IMR-90 (cell line): ENCODE data around the gene NOSTRIN.

Experiments used
- BHLHE40 ChIP-seq: fragments of 150-350 bp; IDR thresholded peaks from 2 replicates; pipeline ENCODE4 v1.6.1; 2016; ENCODE audit warnings: mild to moderate bottlenecking, low read depth, low read length
- CEBPB ChIP-seq: IDR thresholded peaks from 2 replicates; pipeline ENCODE4 v1.6.1; 2012; ENCODE audit warnings: low read depth, low read length, improper control_type of control experiment
- CTCF ChIP-seq: conservative IDR thresholded peaks from 2 replicates; pipeline ENCODE4 v1.5.1; 2012; ENCODE audit warnings: mild to moderate bottlenecking, low read depth, low read length, improper control_type of control experiment
- FOS ChIP-seq: fragments of 150-350 bp; IDR thresholded peaks from 2 replicates; pipeline ENCODE4 v1.6.1; 2016; ENCODE audit warnings: low read depth, low read length
- MAZ ChIP-seq: IDR thresholded peaks from 2 replicates; pipeline ENCODE4 v1.6.1; 2012; ENCODE audit warnings: low read depth, mild to moderate bottlenecking, low read length, improper control_type of control experiment, moderate library complexity, borderline replicate concordance
- MXI1 ChIP-seq: IDR thresholded peaks from 2 replicates; pipeline ENCODE4 v1.6.1; 2012; ENCODE audit warnings: low read depth, mild to moderate bottlenecking, low read length, moderate library complexity, borderline replicate concordance
- POLR2A ChIP-seq: IDR thresholded peaks from 2 replicates; pipeline ENCODE4 v1.6.1; 2012; ENCODE audit warnings: mild to moderate bottlenecking, low read depth, low read length
- RAD21 ChIP-seq: IDR thresholded peaks from 2 replicates; pipeline ENCODE4 v1.6.1; 2012; ENCODE audit warnings: low read length, improper control_type of control experiment
- RFX5 ChIP-seq: IDR thresholded peaks from 2 replicates; pipeline ENCODE4 v1.8.0; 2012; ENCODE audit warnings: low read depth, mild to moderate bottlenecking, low read length, moderate library complexity
- SMC3 ChIP-seq: fragments of 150-350 bp; IDR thresholded peaks from 2 replicates; pipeline ENCODE4 v1.6.1; 2016; ENCODE audit warnings: low read depth, mild to moderate bottlenecking, antibody characterized with exemption, low read length, moderate library complexity
- TF ChIP-seq, protein P1 (sequence below): fragments of 150-350 bp; IDR thresholded peaks from 2 replicates; pipeline ENCODE4 v1.6.1; 2017; ENCODE audit warnings: mild to moderate bottlenecking, antibody characterized with exemption, low read length, low read depth

GRCh38 chr2:168913495-168913894 lies 111.1 kb downstream of the NOSTRIN start:
- TF ChIP-seq CTCF (no peak), CEBPB (no peak), POLR2A (no peak), RAD21 (no peak), BHLHE40 (no peak), RFX5 (no peak), MAZ (no peak), SMC3 (no peak), FOS (no peak), MXI1 (no peak)
- TF ChIP-seq, protein P1, sequence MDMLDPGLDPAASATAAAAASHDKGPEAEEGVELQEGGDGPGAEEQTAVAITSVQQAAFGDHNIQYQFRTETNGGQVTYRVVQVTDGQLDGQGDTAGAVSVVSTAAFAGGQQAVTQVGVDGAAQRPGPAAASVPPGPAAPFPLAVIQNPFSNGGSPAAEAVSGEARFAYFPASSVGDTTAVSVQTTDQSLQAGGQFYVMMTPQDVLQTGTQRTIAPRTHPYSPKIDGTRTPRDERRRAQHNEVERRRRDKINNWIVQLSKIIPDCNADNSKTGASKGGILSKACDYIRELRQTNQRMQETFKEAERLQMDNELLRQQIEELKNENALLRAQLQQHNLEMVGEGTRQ: no peak
